Measurements from ENCODE around the gene ZNF14.
"Not testable (repeated sequence)": the region's sequence is repeated elsewhere in the genome, so short reads cannot be mapped to it uniquely, and the experiment has no call there.

Gene ZNF14

DNA sequence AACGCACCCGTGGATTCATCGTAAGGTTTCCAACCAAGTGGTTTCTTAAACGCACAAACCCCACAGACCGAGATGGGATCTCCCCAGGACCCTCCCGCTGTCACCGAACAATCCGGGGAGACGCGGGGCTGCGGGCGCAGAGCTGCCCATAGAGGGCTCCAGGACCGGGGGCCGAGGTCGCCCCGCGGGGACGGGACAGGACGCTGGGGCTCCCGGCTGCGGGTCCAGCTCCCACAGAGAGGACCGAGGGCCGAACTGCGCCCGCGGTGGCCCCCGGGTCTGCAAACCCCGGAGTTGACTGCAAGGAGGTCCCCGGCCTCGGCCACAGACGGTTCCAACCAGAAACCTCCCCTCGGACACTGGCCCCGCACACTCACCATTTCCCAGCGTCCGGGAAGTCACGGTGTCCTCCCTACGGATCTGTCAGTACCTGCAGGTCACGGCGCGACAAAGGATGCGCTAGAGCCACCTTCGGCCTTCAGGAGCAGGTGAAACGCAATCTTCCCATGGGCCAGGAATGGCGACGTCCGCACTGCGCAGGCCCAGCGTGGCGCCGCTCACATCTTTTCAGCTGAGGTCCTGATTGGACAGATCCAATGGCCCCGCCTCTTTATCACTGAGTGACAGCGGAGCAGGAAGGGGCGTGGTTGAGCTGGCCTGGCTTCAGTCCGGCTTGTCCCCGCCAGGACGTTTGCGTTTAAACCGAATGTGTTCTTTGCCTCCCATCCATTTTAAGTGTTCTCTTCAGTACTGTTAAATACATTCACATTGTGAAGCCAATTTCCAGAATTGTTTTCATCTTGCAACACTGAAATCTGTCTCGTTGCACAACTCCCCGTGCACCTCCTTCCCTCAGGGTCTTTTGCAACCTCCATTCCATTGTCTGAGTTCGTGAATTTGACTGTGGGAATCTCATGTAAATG lies at the start of gene ZNF14:
Gene ZNF14, minus strand, starts transcription at position 534 of the 923 bp plus-strand sequence. Its CDS starts 154 bp downstream, at position 380.
- peak; percentile 88 to 95 for DNase-seq

DNA sequence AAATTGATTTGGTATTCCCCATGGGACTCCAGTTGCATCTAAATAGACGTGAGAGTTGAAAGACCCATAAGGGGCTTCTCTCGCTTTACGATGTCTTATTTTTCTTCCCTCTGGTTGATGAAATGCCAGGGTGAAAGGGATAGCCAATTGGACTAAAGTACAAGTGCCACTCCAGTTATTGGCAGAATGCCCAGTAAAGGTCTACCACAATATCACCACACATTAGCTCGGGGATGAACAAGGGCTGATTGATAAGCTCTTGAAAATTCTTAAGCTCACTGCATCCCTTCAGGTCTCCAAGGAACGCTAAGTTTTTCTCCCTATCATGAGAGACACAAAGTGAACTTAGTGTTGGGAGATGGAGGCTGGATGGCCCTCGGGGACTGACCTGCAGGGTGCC lies 48.9 kb upstream of the ZNF14 start:
- not testable (repeated sequence) for DNase-seq

DNA sequence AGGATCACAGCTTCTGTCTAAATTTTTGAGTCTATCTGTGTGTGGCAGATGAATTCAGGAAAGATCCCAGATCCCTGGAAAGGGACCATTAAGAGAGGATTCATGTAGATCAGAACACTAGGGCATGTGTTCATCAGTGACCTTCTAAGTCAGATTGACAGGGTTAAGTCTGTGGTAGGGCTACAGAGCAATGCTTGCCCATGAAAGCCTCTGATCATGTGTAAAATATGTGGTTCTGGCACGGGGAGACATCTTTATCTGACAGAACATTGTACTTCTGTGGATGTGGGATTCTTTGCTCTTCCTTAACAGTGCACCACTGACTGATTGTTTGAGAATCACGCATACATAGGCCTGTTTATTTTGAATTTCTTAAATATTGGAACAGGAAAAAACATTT lies 45.8 kb upstream of the ZNF14 start:
- no peak for DNase-seq

DNA sequence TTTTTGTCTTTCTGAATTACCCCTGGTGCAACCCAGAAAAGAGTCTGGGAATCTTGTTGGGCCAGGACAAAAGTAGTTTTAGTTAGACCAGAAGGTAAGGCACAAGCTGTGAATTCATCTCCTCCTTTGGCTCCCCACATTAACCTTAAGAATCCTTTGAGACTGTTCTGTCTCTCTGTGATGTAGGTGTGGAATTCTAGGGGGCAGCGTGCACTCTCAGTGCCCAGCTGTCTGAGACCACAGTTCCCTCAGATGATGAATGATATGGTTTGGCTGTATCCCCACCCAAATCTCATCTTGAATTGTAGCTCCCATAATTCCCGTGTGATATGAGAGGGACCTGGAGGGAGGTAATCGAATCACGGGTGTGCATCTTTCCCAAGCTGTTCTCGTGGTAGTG lies 44.8 kb upstream of the ZNF14 start:
- no peak for DNase-seq

DNA sequence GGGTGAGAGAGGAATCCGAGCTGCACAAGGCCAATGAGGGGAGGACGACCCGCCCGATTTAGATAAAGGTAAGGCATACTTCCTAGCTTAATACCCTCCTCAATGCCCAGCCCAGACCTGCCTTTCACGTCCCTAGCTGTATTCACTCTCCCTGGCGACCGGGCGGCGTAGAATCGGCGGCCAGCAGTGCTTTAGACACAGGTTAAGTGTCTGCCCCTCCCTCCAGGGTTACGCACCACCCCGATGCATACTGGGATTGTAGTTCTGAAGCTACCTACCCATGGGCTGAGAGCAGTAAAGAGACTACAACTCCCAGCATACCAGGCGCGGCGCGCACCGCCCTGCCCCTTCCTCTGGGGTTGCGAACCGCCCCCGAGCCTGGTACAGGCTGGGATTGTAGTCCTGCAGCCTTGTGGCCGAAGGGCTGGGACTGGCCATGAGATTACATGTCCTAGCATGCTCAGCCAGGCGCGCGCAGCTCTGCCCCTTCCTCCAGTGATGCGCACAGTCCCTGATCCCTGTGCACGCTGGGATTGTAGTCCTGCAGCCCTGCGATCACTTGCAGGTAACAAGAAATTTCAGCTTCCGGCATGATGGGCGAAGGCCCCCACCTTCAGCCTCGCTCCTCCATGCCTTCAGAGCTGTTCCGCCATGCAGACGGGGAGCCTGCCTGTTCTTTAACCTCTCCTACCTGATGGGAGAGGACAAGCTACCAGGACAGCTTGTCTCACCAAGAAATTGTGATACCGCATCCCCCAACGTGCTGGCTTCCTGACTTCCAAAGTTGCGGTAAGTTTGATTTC lies 43.5 kb upstream of the ZNF14 start:
- DNase-seq = peak; percentile 90 to 95

DNA sequence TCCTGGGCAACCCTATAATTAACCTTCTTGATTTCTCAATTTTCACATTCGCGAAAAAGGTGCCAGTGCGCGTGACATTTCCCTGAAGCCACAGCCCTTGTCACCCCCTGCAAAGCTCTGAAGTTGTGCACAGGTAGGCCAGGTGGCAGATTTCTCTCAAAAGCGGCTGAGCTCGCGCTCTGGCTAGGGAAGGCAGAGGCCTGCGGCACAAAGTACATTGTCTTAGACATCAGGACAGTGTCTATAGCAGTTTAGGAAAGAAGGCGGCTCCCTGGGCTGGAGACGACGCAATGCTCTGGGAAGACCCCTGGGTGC lies 42.9 kb upstream of the ZNF14 start:
- DNase-seq = no peak

DNA sequence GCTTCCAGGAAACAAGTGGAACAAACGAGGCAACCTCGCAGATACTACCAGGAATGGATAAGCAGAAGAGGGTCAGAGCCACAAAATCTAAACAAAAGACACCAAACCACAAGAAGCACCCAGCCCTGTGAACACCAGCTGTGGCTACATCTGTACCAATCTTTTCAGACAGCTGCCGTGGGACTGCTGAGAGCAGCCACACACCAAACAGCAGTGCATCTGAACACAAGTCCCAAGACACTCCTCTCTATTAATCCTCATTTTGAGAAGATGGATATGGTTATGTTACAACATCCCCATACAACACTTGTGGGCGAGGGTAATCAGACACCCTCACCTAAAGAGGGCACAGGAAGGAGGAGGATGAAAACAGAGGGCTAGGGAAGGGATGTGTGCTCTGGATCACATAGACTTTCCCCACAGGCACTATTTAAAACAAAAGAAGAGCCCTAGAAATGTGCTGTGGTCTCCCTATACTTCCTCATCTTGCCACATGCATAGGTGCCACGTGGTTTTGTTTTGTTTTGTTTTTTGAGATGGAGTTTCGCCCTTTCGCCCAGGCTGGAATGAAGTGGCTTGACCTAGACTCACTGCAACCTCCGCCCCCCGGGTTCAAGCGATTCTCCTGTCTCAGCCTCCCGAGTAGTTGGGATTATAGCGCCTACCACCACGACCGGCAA lies 41.6 kb upstream of the ZNF14 start:
- no peak for DNase-seq

DNA sequence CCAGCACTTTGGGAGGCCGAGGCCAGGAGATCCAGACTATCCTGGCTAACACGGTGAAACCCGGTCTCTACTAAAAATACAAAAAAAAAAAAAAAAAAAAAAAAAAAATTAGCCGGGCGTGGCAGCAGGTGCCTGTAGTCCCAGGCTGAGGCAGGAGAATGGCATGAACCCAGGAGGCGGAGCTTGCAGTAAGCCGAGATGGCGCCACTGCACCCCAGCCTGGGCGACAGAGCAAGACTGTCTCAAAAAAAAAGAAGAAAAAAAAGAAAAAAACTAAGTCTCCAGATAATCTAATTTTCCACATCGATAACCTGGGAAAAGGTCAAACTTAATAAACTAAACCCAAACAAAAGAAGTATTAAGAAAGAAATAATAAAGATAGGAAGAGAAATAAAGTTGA lies 39.1 kb upstream of the ZNF14 start:
- DNase-seq = not testable (repeated sequence)

DNA sequence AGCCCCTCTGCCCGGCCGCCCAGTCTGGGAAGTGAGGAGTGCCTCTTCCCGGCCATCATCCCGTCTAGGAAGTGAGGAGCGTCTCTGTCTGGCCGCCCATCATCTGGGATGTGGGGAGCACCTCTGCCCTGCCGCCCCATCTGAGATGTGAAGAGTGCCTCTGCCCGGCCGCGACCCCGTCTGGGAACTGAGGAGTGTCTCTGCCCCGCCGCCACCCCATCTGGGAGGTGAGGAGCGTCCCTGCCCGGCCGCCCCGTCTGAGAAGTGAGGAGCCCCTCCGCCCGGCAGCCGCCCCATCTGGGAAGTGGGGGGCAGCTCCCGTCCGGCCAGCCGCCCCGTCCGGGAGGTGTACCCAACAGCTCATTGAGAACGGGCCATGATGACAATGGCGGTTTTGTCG lies 37.1 kb upstream of the ZNF14 start:
- DNase-seq = not testable (repeated sequence)

DNA sequence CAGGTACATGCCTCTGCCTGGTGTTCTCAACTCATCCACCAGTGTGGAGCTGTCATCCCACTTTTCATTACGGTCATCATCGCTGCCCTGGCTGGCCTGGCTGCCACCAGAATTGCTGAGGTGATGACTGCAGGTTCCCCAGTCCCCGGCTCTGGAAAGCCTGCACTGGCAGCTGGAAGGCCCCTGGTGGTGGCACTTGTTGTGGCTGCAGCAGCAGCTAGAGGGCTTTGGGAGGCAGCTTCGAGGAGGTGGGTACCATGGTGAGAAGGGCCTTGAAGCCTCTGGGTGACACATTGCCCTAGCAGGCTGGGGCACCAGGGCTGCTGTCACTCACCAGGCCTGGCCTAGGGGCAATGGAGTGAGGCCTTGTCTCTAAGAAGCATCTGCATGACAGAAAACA lies 25.3 kb upstream of the ZNF14 start:
- DNase-seq = no peak

DNA sequence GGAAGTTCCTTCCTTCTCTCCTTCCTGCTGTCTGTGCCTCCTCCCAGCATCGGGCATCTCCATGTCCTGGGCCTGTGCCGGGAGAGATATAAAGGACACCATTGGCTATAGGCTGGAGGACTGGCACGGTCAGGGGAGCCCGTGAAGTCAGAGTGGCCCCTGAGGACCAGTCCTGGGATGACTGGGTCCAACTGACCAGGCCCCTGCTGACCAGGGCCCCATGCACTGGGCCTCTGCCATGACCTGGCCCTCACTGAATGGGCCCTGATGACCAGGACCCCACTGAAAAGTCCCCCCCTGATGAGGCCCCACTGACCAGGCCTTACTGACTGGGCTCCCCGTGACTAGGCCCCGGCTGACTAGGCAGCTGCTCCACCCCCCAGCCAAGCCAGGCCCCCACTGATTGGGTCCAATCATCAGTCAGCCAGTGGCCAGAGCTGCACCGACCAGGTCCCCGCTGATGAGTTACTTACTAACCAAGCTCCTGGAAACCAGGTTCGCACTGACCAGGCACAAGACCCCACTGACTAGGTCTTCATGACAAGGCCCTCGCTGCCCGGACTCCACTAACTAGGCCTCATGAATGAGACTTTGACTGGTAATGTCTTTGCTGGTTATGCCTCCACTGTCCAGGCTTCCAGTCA lies 20.0 kb upstream of the ZNF14 start:
- no peak for DNase-seq

DNA sequence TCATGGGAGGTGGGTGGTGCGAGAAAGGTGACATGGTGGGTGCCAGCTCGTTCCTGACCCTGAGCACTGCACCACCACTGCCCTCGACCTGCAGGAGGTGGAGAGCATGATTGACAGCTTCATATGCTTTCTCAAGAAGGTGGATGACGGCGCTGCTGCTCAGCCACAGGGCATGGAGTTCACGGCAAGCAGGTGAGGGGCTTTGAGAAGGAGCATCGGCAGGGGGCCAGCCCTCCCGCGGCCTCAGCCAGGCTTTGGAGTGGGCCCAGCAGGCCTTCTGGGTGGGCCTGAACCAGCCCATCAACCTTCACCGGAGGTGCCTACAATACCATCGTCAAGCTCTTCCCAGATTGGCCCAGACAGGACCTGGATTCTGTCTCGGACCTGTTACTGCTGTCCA lies 18.9 kb upstream of the ZNF14 start:
- DNase-seq = no peak

DNA sequence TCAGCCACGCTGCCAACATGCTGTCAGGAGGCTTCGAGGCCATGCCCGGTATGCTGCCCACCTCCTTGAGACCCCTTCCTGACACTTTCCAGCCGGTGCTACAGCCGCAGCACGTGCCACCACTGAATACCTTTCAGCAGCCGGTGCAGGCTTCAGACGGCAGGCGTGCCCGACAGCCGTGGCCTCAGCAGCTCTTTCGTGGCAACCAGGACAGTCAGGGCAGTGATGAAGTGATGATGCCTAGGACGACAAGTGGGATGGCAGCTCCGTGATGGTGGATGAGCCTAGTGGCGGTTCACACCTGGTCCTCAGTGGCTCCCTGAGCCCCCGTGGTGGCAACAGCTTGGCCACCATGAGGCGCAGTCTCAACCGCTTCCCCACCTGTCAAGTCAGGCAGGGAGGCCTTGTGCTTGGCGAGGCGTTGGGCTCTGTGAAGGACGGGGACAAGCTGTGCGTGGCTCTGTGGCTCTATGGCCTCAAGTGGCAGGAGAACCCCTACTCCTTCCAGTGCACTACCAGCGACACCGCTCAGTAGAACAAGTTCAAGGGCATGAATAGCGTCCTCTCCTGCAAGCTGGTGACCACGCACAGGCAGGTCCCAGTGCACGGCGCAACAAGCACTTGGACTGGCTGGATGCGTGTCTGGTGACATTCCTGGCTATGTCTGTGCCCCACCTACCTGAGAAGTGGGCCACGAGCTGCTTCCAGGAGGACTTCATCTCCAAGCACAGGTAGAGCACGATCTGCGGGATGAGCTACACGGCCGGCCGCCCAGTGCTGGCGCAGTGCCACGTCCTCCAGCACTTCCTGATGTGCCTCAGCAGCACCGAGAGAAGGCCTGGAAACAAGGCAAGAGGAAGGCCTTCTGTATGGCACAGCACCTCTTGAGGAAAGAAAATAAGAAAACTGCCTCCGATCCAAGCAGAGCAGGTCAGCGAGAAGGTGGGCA lies 18.2 kb upstream of the ZNF14 start:
- DNase-seq = no peak

DNA sequence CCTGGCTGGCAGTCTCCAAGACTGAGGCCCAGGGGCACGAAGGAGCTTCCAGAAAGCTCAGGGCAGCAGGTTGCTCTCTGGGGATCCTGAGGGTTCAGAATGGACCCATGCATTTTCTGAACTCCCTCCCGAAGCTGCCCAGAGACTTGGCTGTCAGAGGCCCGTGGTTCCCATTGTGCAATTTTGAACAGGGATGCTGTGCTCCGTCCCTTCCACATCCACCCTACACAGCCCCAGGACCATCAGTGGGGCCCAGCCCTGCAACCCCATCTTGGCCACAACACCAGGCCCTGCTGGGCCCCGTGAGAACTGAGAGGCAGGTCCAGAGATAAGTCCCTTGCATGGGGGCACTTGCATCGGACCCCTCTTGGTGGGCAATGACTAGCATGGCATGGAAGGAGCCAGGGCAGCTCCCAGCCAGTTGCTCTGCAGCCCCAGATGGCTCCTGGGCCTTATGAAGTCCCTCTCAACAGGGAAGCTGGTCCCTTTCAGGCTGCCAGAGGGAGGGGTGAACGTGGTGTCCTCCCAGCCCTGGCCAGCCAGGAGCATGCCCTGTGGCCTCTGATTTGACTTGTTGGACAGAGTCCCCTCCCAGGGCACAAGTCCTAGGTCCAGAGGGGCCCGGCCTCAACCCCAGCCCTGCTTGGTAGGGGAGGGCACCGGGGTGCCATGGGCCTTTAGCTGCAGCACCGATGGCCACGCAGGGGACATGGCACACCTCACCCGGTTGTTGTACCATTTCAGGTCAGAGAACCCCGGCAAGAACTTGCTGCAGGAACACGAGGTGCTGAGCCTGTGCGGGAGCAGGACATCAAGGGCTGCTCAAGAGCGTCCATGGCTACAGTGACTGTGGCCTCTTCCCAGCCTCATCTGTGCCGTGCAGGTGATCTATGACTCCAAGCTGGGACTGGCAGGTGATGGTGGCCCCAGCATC lies 17.3 kb upstream of the ZNF14 start:
- no peak for DNase-seq

DNA sequence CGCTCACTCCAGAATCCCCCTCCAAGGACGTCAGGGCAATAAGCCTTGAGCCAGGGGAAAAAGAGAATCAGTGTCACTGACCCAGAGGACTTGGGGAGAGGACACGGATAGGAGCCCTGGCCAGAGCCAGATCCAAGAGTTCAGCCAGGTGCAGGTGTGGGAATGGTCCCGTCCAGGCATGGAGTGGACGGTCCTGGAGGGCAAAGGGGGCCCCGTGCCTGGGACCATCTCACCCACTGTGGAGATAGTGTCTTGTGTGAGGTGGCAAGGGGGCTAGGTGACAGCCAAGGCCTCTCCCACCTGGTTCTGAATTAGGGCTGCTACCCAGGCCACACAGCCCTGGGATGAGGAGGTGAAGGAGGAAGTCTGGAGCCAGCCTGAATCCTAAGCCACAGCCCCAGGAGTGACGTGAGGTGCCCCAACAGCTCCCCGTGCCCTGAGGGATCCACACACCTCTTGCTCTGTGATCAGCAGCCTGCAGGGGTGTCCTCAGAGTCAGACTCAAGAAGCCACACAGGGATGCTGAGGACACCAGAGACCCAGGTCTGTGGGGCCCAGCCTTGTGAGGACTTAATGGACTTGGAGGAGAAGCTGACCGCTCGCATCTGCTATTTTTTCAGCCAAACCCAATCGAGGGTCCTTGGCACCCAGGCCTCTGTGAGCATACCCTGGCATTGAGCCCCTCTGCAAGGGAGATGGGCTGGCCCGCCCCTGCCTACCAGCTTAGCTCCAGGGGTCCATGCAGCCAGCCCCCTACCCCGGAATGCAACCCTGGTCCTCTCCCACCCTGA lies 16.4 kb upstream of the ZNF14 start:
- DNase-seq = no peak

DNA sequence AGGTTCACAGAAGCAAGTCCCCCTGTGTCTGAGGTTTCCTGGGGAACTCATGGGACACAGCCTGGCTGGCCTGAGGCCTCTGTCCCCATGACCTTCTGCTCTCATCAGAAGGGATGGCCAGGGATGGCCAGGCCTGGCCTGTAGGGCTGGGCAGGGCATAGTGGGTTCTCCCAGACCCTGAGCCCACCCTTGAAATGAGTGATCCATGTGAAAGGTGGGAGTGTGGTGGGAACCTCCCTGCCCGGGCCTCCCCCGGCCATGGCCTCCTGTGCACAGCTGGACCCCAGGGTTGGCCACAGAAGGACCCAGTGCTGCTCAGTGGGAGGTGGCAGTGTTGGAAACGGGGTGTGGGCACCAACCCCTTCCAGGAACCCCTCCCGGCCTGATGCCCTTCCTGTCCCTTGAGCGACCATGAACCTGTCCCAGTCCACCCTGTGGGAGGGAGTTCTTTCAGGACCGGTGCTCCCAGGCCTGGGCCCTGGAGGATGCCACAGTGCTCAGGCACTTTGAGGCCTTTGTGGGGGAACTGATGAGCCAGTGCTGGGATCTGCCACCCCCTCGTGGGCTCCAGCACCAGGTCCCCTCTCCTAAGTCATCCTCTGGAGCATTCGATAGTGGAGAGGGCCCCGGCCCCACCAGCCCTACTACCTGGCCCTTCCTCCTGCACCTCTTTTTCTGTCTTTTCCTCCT lies 15.5 kb upstream of the ZNF14 start:
- DNase-seq = no peak

DNA sequence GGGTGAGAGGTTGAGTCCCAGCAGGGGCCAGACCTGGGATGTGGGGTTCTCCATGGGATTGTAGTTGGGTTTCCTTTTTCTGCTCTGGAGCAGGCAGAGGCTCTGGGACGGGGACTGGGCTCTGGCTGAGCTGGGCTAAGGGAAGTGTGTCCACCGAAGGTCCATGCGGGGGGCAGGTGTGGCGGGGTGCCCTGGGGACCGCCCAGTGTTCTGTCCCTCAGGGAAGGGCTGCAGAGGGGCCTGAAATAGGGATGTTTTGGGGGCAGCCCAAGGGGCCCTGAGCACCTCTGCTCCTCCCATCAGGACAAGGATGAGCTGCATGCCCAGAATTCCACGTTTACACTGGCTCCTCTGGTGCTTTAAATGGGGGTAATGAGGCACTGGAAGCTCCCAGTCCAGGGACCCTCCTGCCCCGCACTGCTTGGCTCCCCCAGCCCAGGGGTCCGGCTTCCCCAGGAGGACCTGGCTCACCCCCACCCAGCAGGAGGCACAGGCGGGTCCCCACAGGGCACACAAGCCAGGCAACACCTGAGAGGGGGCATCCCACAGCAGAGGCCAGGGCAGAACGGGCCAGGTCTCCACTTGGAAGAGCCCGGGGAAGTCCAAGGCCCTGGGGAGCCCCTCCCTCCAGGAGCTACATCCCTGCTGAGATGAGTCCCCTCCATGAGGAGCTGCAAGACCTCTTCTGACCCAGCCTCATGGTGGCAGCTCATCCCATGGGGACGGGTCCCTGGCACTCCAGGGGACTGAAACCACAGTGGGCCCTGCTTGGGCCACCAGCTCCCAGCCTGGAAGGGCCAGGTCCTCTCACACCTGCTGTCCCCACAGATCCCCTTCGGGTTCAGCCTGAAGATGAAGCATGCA lies 14.7 kb upstream of the ZNF14 start:
- DNase-seq = no peak
